ENCODE results near the gene FAM83C.

FAM83C gene

GRCh38 chr20:35298264-35298663 is 6.0 kb upstream of the FAM83C start:
- DNase-seq (ENCODE audit: low read depth) = no peak

DNA sequence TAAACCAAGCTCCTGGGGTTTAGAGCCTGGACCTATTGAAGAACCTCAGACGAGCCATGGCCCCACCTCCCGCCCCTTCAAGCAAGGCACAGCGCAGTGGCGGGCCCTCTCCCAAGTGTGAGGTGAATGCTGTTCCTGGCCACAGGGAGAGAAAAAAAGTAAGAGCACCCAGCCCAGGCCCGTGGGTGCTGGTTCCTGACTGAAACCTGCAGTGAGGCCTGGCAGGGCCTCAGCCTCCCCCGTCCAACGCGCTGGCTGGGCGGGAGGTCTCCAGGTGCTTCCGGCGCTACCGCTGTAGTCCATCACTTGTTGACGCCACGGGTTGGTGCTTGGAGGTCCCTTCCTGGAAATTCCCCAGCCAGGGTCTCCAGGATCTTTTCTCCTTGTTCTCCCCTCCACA is 5.5 kb upstream of the FAM83C start:
- no peak for DNase-seq (ENCODE audit: low read depth)

DNA sequence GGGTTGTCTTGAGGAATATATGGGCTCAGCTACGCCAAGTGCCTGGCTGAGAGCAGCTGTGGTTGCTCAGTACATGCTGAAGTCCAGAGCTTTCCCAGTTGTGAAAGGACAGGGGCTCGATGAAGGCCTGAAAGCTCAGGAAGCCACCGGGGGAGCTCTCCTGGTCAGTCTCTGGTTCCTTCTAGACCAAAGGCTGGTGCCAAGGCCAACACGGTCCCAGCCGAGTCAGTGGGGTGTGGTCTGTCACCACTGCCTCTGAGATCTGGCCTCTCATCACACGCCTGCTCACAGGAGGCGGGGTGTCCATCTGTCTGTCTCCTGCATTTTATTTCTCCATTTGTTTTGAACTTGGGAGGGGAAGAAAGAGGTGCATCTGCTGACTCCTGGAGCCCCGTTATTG is 4.9 kb upstream of the FAM83C start:
- no peak for DNase-seq (ENCODE audit: low read depth)

DNA sequence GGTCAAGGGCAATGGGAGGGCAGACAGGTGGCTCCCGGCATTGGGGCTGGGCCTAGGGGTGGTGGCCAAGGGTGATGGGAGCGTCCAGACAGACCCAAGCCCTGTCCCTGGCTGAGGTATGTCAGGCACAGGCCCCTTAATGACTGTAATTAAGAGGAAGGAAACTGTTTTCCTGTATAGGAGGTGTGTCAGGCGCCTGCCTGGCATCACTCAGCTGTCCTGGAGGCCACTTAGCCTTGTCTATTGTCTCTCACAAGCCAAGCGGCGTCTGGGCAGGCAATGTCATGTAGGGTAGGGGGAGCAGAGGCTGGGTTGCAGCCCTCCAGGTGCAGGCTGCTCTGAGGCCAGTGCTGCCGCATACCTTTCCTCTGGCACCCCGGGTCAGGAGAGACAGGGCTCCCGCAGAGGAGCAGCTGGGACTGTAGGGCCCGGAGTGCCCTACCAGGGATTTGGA is 3.9 kb upstream of the FAM83C start:
- no peak for DNase-seq (ENCODE audit: low read depth)

DNA sequence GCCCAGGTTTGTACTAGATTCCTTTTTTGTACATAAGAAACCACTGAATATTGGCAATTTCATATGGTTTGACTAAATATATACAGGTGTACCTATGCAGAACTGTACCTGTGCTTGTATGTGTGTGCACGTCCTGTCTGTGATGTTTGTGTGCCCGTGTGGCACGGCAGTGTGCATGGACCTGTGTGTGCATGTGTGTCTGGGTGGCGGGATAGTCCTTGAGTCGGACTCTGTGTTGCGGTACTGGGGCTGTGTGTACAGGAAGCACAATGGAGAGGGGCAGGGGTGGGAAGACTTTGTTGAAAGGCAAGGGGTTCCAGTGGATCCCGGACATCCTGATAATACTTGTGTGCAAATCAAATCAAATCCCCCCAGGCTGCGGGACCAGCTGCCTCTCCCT is 3.4 kb upstream of the FAM83C start:
- no peak for DNase-seq (ENCODE audit: low read depth)

DNA sequence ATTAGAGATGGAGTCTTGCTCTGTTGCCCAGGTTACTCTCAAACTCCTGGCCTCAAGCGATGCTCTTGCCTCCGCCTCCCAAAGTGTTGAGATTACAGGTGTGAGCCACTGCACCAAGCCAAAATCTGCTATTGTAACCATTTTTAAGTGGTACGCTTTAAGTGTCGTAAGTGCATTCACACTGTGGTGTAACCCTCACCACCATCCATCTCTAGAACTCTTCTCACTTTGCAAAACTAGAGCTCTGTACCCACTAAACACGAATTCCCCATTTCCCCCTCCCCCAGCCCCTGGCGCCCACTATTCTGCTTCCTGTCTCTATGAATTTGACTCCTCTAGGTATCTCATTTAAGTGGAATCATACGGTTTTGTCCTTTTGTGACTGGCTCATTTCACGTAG is 2.8 kb upstream of the FAM83C start:
- no peak for DNase-seq (ENCODE audit: low read depth)

GRCh38 chr20:35294293-35294685 is 2.1 kb upstream of the FAM83C start:
- DNase-seq (ENCODE audit: low read depth) = no peak

DNA sequence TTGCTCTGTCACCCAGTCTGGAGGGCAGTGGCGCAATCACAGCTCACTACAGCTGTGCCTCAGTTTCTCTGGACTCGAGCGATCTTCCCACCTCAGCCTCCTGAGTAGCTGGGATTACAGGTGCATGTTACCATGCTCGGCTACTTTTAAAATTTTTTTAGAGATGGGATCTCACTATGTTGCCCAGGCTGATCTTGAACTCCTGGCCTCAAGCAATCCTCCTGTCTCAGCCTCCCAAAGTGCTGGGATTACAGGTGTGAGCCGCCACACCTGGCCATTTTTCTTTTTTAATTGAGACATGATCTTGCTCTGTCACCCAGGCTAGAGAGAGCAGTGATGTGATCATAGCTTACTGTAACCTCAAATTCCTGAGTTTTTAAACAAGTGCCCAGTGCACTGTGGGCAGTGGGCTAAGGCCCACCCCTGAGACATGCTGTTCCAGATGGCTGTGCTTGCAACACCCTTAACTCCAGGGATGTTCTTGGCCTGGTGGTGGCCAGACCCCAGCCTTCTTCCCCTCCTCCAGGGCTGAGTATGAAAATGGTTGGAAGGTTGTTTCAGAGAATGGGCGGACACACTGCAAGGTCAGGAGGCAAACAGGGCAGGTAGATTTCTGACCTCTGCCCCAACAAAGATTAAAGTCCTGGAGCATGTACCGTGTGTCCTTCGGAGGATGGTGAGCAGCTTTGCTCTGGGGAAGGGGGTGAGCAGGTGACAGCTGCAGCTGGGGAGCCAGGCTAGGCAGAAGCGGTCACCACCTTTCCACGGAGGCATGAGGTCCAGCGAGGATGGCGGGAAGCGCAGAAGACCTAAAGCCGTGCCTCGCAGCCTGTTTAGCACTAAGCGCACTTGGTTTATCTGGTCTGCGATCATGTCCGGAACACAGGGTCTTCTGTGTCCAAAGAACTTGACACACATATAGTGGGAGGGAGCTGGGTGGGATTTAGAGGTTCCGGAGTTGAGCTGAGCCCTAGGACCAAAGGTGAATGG is 1.4 kb upstream of the FAM83C start:
- DNase-seq (ENCODE audit: low read depth) = no peak

DNA sequence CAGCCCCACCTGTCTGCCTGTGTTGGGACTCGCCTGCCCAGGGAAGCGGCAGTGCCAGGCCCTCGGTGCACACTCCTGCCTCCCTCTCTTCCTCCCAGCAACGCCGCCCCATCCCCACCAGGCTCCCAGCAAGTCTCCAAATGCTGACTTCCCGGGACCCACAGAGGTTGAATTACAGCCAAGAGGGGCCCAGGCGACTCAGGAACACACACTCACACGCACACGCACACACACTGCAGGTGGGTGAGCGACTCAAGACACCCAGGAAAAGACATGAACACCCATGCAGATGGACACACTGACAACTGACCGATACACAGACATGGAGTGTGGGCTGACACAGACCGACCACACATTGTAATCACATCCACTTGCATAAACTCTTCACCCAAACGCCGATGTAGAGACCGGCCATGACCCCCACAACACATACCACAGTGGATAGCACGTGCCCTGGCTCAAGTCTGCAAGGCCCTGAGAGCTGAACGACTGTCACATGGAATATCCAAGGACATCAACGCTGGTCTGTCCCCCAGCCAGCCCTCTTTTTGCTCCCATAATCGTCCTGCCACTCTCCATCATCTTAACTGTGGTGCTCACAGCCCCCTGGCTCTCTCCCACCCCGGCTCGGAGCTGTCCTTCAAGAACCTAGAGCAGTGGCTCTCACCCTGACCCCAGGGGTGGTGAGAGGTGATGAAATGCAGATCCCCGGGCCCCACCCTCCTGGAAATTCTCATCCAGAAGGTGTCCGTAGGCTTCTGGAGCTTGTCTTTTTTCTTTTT is 470 bp upstream of the FAM83C start:
- DNase-seq (ENCODE audit: low read depth) = no peak

GRCh38 chr20:35290887-35291417 is 1.3 kb downstream of the FAM83C start:
- DNase-seq (ENCODE audit: low read depth) = no peak

DNA sequence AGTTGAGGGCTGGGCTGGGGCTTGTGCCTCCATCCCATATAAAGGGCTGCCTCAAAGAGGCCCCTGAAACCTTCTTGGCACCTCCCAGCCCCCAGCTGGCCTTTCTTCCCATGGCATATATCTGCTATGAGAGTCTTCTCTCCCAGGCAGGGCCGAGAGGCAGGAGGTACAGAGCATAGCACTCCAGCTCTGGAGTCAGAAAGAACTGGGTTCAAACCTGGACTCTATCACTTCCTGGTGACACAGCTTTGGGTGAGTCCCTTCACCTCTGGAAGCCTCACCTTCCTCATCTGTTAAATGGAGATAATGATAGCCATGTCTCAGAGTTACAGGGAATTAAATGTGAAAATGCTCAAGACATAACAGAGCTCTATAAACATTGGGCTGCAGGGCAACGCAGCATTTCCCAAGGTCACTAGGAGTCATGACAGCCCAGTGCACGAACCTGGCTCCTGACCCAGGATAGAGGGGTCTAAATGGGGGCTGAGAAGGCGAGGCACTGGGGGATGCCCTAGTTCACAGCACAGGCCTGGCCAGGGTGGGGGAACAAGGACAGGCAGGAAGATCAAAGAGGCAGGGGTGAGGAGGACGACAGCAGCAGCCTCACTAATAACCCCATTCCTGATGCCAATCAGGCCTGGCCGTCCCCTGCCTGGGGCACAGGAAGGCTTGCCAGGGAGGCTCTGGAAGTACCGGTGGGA is 1.9 kb downstream of the FAM83C start:
- DNase-seq (ENCODE audit: low read depth) = no peak

DNA sequence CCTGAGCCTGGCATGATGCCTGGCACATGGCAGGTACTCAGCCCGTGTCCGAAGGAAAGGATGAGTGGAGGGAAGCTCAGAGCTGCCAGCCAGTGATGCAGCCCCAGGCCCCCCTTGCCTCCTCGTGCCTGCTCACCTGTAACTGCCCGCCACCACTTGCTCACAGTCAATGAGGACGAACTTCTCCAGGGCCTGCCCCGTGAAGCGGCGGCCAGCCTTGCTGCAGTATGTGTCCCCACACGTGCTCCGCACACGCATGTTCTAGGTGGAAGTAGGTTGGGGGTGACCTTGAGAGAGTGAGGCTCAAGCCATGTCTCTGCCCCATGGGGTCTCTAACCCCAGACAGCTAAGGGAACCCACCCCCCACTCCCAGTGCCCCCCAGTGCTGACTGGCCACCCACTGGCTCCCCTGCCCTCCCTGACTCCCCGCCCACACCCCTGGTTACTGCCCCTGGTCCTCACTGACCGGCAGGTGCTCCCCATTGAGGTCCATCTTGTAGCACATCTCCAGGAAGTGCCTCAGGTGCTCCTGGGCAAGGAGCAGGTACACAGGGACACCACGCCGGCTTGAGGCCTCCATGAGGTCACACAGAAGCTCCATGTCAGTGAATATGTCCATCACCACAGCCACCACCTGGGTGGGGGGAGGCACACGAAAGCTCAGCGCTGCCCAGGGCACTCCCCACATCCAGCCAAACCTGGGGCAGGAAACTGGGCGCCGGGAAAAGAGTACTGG is 3.7 kb downstream of the FAM83C start:
- DNase-seq (ENCODE audit: low read depth) = no peak

DNA sequence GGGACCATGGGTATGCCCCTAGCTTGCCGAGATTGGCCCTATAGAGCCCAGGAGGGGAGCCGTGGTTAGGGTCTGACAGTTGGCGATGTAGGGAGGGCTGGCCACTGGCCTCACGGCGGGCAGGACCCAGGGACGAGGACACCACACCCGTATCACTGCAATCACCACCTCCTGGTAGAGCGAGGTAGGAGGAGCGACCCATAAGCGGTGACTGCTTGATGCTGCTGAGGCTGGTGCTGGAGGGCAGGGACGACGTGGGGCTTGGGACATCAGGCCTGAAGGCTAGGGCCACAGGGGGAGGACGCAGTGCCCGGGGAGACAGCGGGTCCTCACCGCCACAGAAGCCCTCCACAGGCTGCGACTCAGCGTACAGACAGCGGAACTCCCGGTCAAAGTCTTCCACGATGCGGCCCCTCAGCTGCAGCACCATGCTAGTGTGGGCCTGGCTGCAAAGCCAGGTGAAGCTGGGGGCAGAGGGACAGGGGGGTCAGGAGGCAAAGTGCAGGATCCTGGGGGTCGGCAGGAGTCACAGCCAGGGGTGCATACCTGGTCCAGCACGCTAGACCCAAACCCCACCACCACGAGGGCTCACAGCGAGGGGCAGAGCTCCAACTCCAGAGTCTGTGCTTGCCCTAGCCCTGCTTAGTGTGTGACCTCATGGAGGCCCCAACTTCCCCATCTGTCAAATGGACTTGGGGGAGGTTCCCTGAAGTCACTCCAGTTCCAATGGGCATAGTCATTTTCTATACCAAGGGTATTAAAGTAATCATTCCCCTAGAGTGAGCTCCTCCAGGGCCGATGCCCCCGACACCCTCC is 4.5 kb downstream of the FAM83C start:
- no peak for DNase-seq (ENCODE audit: low read depth)

DNA sequence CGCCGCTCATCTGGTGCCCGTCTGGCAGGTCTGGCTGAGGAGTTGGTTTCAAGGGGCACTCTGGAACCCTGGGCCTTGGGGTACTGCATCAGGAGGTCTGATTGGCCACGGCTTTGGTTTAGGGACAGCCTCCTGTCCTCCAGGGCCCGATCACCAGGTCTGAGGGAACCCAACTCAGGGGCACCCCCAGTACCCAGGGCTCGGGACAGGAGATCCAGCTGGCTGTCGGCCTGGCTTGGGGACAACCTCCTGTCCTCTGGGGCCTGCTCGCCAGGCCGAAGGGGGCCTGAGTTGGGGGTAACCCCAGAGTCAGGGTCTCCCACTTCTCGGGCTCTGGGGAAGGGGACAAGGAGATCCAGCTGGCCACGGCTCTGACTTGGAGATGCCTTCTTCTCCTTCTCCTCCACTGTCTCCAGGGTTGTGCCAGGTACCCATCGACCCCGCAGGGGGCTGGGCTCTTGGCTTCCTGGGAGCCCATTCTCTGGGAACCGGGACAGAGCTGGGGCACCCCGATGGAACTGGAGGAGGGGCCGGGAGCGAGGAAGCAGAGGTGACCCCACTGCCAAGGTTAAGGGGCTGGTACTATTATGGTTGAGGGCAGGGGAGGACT is 5.2 kb downstream of the FAM83C start:
- DNase-seq (ENCODE audit: low read depth) = no peak

DNA sequence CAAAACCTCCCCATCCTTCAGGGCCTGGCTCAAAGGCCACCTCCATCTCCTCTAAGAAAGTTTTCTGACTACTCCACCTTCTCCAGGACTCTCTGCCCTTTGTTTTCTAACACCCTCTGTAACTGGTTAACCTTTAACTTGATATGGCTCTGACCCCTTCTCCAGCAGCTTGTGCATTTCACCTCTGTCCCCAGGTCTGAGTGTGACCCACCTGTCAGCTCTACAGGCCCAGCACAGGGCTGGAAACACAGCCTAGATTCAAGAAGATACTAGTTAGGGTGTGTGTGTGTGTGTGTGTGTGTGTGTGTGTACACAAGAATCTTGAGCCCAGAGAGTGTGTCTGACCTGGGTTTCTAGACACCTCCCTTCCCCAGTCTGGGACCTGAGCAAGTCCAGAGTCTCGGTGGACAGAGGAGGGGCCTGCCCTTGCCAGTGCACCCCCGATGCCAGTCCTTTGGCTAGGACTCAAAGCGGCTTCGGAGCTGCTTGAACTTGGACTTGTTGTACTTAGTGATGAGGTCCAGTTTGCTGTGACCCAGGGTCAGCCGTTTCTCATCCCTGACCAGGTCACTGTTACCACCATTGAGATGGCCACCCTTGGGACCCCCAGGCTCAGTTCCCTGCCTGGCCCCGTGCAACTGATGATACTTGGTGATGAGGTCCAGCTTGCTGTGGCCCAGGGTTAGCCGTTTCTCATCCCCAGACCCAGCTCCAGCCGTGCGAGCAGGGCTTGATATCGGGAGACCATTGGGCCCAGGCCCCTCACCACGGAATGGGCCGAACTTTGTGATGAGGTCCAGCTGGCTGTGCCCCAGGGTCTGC is 5.9 kb downstream of the FAM83C start:
- DNase-seq (ENCODE audit: low read depth) = no peak

DNA sequence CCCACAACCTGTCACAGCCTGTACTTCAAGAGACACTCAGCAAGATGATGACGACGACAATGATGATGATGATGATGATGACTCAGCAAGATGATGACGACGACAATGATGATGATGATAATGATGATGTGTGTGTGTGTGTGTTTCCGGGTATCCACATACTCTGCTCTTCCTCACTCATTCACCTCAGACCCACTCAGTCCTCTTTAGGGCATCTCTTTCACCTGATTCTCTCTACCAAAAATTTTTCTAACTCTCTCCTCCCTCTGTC is 6.5 kb downstream of the FAM83C start:
- no peak for DNase-seq (ENCODE audit: low read depth)

GRCh38 chr20:35284992-35285805 is 7.0 kb downstream of the FAM83C start:
- DNase-seq (ENCODE audit: low read depth) = no peak

GRCh38 chr20:35284267-35284991 is 7.8 kb downstream of the FAM83C start, which contains the start of gene EIF6:
TSS of gene EIF6 (minus strand) at chr20:35284772. CDS start at chr20:35284487, 285 bp downstream.
- peak; percentile 74 for DNase-seq (ENCODE audit: low read depth)

All from stimulated activated CD8-positive, alpha-beta memory T cell treated with anti-CD3 and anti-CD28 coated beads, Interleukin-4, amount 100 ng/mL, for 24 hours (primary cell).